Keratinocyte (primary cell): ENCODE results near the gene AKR1C2. TPM values are rescaled to one million over a fixed set of nuclear protein-coding genes. Genes with fewer than 3 reads are reported as not detected.
A peak's percentile ranks its signal among the peaks of the same experiment; 100 is the strongest.
"Not testable (repeated sequence)": the region's sequence is repeated elsewhere in the genome, so short reads cannot be mapped to it uniquely, and the experiment has no call there.

Experiments
- DNase-seq: peaks from one replicate; pipeline ENCODE4 v3.0.0-alpha.2; 2011; ENCODE audit warnings: low read depth, missing footprints, low spot score
- FAIRE-seq: peaks from 2 replicates; lab custom pipeline; 2011; peaks lifted over from hg19 to GRCh38; lab: Jason Lieb, UNC
- H2AFZ ChIP-seq: 2 replicates; pipeline ENCODE4 v1.6.0; 2012; ENCODE audit warnings: low read length, control low read depth, inconsistent platforms; ENCODE audit not compliant: control insufficient read depth
- H3K27ac ChIP-seq: 2 replicates; pipeline ENCODE4 v1.5.1; 2011; ENCODE audit warnings: low read length; ENCODE audit not compliant: control insufficient read depth, insufficient read depth
- H3K27me3 ChIP-seq: 3 replicates; pipeline ENCODE4 v1.6.0; 2011; ENCODE audit warnings: low read length; ENCODE audit not compliant: control insufficient read depth, insufficient read depth; ENCODE audit errors: extremely low read depth
- H3K36me3 ChIP-seq, 2 experiments: 2 replicates in 1 of 2; 3 replicates in 1 of 2; pipeline ENCODE4 v1.5.1; 2011; ENCODE audit warnings: low read length in 2 of 2, mild to moderate bottlenecking in 1 of 2; ENCODE audit not compliant: control insufficient read depth in 2 of 2, insufficient read depth in 2 of 2; ENCODE audit errors: extremely low read depth in 1 of 2
- H3K4me1 ChIP-seq: 3 replicates; pipeline ENCODE4 v1.5.1; 2011; ENCODE audit warnings: low read length; ENCODE audit not compliant: control insufficient read depth, insufficient read depth; ENCODE audit errors: extremely low read depth
- H3K4me2 ChIP-seq: 3 replicates; pipeline ENCODE4 v1.6.0; 2011; ENCODE audit warnings: low read depth, low read length; ENCODE audit not compliant: control insufficient read depth, insufficient read depth; ENCODE audit errors: extremely low read depth
- H3K4me3 ChIP-seq, 3 experiments: fragments of 200-600 bp in 1 of 3; sonication (generic) in 1 of 3; 2 replicates in 2 of 3; 3 replicates in 1 of 3; pipeline ENCODE4 v1.5.1; 2011 to 2016; ENCODE audit warnings: low read length in 3 of 3, mild to moderate bottlenecking in 3 of 3, control low read depth in 2 of 3, inconsistent platforms in 1 of 3, low read depth in 1 of 3, mixed read lengths in 1 of 3, mixed run types in 1 of 3, moderate library complexity in 1 of 3; ENCODE audit not compliant: control insufficient read depth in 2 of 3, insufficient read depth in 2 of 3; ENCODE audit errors: extremely low read depth in 1 of 3
- H3K79me2 ChIP-seq: 2 replicates; pipeline ENCODE4 v1.6.0; 2012; ENCODE audit warnings: low read length; ENCODE audit not compliant: control insufficient read depth, insufficient read depth
- H3K9ac ChIP-seq: 3 replicates; pipeline ENCODE4 v1.6.0; 2011; ENCODE audit warnings: low read length; ENCODE audit not compliant: control insufficient read depth, insufficient read depth; ENCODE audit errors: extremely low read depth
- H3K9me1 ChIP-seq: 3 replicates; pipeline ENCODE4 v1.6.0; 2011; ENCODE audit warnings: low read length; ENCODE audit not compliant: control insufficient read depth, insufficient read depth; ENCODE audit errors: extremely low read depth
- H3K9me3 ChIP-seq: 2 replicates; pipeline ENCODE4 v1.5.1; 2012; ENCODE audit warnings: low read depth, low read length; ENCODE audit not compliant: control insufficient read depth
- H4K20me1 ChIP-seq: 3 replicates; pipeline ENCODE4 v1.6.0; 2011; ENCODE audit warnings: low read length; ENCODE audit not compliant: control insufficient read depth, insufficient read depth; ENCODE audit errors: extremely low read depth
- CTCF ChIP-seq, 3 experiments: IDR thresholded peaks in 1 of 3; conservative IDR thresholded peaks in 1 of 3; optimal IDR thresholded peaks in 1 of 3; 2 replicates in 2 of 3; 3 replicates in 1 of 3; pipeline versions ENCODE3 to v1.5.1; 2011; ENCODE audit warnings: low read length in 3 of 3, mild to moderate bottlenecking in 3 of 3, moderate library complexity in 2 of 3, control low read depth in 1 of 3, inconsistent platforms in 1 of 3; ENCODE audit not compliant: insufficient read depth in 2 of 3; ENCODE audit errors: extremely low read depth in 1 of 3
- EZH2 ChIP-seq: IDR thresholded peaks from one replicate; pipeline ENCODE4 v1.6.1; 2012; ENCODE audit warnings: inconsistent platforms, mild to moderate bottlenecking, low read length, moderate library complexity
- dilution Hi-C: fragments of 300-500 bp; cut with MboI; formaldehyde crosslinking; loops from one replicate; pipeline ENCODE4 v1.7.0; 2020; ENCODE audit warnings: low sequenced_read_pairs; ENCODE audit not compliant: extremely low pct_ligation_motif_present
- polyA plus RNA-seq, 5 experiments: library from polyadenylated mRNA; depleted of rRNA in 3 of 5; stranded (reverse) in 3 of 5; stranded (forward) in 1 of 5; unstranded in 1 of 5; fragments of >200 nt; gene quantifications; 1 replicate in 1 of 5; 2 replicates in 3 of 5; 3 replicates in 1 of 5; pipeline versions ENCODE4 v1.2.1 to v1.2.3, GENCODE V29; 2011 to 2012; ENCODE audit warnings: missing spikeins in 2 of 5, low read depth in 1 of 5, low replicate concordance in 1 of 5

AKR1C2 gene
- polyA plus RNA-seq, 1 donor (not counting 4 experiments of a cell fraction or from before 2014, with no cell fraction given) = 66.0 TPM

GRCh38 chr10:5018134-5018533 lies 14.5 kb upstream of the AKR1C2 start:
- DNase-seq = no peak
- Histone ChIP-seq H3K4me3 (no peak overlapping the region), H3K9me1 (no peaks in the 10 kb centered on the region), H3K27me3 (no peaks in the 10 kb centered on the region), H3K9me3 (no peaks in the 10 kb centered on the region), H3K79me2 (no peaks in the 10 kb centered on the region), H3K9ac (no peak overlapping the region), H4K20me1 (no peaks in the 10 kb centered on the region), H2AFZ (no peak overlapping the region), H3K36me3 (no peaks in the 10 kb centered on the region), H3K27ac (no peak overlapping the region), H3K4me1 (peaks cover 19% of the 10 kb centered on the region), H3K4me2 (no peak overlapping the region)
- no peak for FAIRE-seq
- dilution Hi-C loops = no loop called here
- TF ChIP-seq EZH2 = no peak
- no peak for TF ChIP-seq CTCF (optimal IDR thresholded peaks at IDR 0.05 in 1 of 3, IDR thresholded peaks at IDR 0.05 in 1 of 3, conservative IDR thresholded peaks at IDR 0.05 in 1 of 3; ENCODE audit: extremely low read depth in 1 of 3, insufficient read depth in 2 of 3, low read length in 3 of 3)

GRCh38 chr10:5014936-5015335 lies 11.3 kb upstream of the AKR1C2 start:
- no peaks in the 10 kb centered on the region for H3K36me3 ChIP-seq
- H3K4me3 ChIP-seq = no peak overlapping the region
- DNase-seq (no peak), FAIRE-seq (no peak)
- no peak overlapping the region for H3K4me2 ChIP-seq
- peaks cover 3% of the 10 kb centered on the region for H3K4me1 ChIP-seq
- H4K20me1 ChIP-seq = no peaks in the 10 kb centered on the region
- H3K27ac ChIP-seq = no peak overlapping the region
- H3K9ac ChIP-seq = no peak overlapping the region
- dilution Hi-C loops = no loop called here
- TF ChIP-seq CTCF (optimal IDR thresholded peaks at IDR 0.05 in 1 of 3, IDR thresholded peaks at IDR 0.05 in 1 of 3, conservative IDR thresholded peaks at IDR 0.05 in 1 of 3; ENCODE audit: extremely low read depth in 1 of 3, insufficient read depth in 2 of 3, low read length in 3 of 3) = peak; percentile 16 to 30 (median 21)
- no peak for TF ChIP-seq EZH2
- no peaks in the 10 kb centered on the region for H3K9me1 ChIP-seq
- H3K79me2 ChIP-seq = no peaks in the 10 kb centered on the region
- H2AFZ ChIP-seq = no peak overlapping the region
- no peaks in the 10 kb centered on the region for H3K27me3 ChIP-seq
- no peaks in the 10 kb centered on the region for H3K9me3 ChIP-seq

- H4K20me1 ChIP-seq, H3K4me3 ChIP-seq, H3K4me2 ChIP-seq, H3K36me3 ChIP-seq, H3K9me3 ChIP-seq, H2AFZ ChIP-seq, H3K9ac ChIP-seq, H3K79me2 ChIP-seq, H3K9me1 ChIP-seq, dilution Hi-C loops, DNase-seq, H3K27me3 ChIP-seq, H3K4me1 ChIP-seq, H3K27ac ChIP-seq: not testable (repeated sequence)
- peak; percentile 36 for FAIRE-seq
Measured at GRCh38 chr10:5014200-5014910, 10.7 kb upstream of the AKR1C2 start.
